GM12875 (cell line): Measurements from ENCODE around the gene SPATA7.

Experiments
- H3K4me3 ChIP-seq: one replicate; pipeline ENCODE4 v1.5.1; 2011; ENCODE audit warnings: low read depth, low read length, control low read depth
- TF ChIP-seq, protein P1 (sequence below): IDR thresholded peaks from 2 replicates; pipeline ENCODE4 v1.5.1; 2011; ENCODE audit warnings: low read depth, mild to moderate bottlenecking, control low read depth, inconsistent platforms, low read length, moderate library complexity, borderline replicate concordance; ENCODE audit not compliant: insufficient read depth

Gene SPATA7

DNA sequence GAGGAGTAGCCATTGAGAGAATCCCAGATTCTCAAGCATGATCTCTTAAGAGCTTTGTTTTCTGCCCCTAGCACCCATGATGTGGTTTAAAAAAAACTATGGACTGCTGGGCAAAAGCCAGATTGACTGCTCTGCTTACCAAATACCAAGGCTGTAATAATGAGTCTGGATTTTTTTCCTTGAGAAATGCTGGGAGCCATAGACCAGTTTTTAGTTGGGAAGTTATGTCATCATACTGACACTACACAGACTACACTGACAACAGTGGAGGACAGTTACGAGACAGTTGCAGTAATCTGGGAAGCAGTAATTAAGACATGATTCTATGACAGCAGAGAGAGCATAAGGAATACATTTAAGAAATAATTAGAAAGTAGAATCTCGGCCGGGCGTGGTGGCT lies 35.8 kb downstream of the SPATA7 start:
- no peak overlapping the region for H3K4me3 ChIP-seq
- TF ChIP-seq, protein P1, sequence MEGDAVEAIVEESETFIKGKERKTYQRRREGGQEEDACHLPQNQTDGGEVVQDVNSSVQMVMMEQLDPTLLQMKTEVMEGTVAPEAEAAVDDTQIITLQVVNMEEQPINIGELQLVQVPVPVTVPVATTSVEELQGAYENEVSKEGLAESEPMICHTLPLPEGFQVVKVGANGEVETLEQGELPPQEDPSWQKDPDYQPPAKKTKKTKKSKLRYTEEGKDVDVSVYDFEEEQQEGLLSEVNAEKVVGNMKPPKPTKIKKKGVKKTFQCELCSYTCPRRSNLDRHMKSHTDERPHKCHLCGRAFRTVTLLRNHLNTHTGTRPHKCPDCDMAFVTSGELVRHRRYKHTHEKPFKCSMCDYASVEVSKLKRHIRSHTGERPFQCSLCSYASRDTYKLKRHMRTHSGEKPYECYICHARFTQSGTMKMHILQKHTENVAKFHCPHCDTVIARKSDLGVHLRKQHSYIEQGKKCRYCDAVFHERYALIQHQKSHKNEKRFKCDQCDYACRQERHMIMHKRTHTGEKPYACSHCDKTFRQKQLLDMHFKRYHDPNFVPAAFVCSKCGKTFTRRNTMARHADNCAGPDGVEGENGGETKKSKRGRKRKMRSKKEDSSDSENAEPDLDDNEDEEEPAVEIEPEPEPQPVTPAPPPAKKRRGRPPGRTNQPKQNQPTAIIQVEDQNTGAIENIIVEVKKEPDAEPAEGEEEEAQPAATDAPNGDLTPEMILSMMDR, result no peak

DNA sequence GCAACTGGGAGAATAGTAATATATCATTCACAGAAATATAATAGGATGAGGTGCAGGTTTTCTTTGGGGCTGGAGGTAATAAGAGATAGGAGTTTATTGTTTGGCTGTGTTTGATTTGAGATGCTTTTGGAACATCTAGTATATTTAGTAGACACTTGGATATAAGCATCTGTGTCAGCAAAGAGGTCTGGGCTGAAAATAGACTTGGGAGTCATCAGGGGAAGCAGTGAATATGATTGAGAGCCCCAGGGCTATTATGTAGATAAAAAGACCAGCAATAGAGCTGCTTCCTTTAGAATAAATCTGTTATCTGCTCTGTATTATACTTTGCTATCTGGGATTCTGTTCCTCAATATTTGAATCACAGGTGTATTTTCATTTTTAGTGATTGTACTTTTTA lies 36.6 kb downstream of the SPATA7 start:
- H3K4me3 ChIP-seq, result no peak overlapping the region
- TF ChIP-seq, protein P1, result no peak

DNA sequence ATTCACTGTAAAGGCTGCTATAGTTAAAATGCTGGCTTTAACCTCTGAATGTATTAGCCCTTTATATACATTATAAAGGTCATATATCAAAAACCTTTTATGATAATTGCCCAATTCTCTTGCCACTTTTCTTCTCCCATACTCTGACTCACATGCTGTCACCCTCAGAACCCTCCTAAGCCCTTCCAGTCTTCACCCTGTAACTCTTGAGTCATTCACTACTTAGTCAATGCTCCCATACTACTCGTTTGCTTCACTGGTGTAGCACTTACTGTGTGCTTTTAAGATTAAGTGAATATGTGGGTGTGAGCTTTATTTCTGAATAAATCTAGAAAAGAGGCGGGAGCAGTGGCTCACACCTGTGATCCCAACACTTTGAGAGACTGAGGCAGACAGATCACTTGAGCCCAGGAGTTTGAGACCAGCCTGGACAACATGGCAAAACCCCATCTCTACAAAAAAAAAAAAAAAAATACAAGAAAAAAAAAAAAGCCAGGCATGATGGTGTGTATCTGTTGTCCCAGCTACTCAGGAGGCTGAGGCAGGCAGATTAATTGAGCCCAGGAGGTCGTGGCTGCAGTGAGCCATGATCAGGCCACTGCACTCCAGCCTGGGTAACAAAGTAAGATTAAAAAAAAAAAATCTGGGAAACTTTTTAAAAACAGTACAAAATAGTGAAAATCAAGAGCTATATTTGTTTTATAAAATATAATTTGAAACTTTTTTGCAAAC lies 37.6 kb downstream of the SPATA7 start:
- no peak overlapping the region for H3K4me3 ChIP-seq
- TF ChIP-seq, protein P1, result no peak

DNA sequence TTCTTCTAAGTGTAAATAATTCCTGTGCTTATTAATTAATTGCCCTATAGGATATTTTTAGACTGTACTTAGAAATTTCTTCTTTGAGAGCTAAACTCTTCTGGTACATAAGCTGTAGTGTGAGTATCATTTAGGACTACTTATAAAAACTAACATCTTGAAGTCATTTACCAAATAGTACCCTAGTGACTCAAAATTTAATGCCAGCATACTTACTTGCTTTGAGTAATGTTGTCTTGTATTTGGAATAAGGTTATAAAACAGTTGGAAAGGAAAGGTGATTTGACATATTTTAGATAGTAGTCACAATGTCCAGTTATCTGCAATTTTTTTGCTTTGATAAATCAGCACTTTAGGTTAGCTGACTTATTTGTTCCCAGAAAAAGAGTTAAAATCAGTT lies 39.1 kb downstream of the SPATA7 start:
- no peak overlapping the region for H3K4me3 ChIP-seq
- TF ChIP-seq, protein P1, result no peak

DNA sequence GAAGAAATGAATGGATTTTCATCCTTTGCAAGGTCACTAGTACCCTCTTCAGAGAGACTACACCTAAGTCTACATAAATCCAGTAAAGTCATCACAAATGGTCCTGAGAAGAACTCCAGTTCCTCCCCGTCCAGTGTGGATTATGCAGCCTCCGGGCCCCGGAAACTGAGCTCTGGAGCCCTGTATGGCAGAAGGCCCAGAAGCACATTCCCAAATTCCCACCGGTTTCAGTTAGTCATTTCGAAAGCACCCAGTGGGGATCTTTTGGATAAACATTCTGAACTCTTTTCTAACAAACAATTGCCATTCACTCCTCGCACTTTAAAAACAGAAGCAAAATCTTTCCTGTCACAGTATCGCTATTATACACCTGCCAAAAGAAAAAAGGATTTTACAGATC lies 40.8 kb downstream of the SPATA7 start:
- no peak overlapping the region for H3K4me3 ChIP-seq
- TF ChIP-seq, protein P1, result no peak

DNA sequence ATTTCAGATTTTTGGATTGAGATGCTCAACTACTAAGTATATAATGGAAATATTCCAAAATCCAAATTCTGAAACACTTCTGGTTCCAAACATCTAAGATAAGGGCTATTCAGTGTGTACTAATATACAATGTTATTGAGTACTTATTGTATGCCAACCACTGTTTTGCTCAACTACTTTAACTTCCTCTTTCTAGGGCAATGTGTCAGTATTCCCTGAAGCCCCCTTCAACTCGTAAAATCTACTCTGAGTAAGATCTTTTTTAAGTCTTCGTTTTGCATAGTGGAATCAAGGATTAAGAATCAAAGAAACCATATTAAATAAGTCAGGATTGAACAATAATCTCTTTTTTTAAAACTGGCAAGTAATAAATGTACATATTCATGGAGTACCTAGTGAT lies 45.5 kb downstream of the SPATA7 start:
- TF ChIP-seq, protein P1, result no peak
- no peak overlapping the region for H3K4me3 ChIP-seq

DNA sequence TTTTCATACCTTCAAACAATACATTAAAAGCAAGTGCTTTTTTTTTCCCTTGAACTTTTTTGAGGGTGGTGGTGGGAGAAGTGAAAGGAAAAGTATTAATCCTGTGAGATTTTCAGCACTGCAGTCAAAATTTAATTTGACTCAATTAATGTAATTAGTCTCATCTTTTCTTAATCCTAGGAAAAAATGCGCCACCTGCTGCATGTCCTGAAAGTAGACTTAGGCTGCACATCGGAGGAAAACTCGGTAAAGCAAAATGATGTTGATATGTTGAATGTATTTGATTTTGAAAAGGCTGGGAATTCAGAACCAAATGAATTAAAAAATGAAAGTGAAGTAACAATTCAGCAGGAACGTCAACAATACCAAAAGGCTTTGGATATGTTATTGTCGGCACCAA lies 52.2 kb downstream of the SPATA7 start:
- TF ChIP-seq, protein P1, result no peak
- H3K4me3 ChIP-seq, result no peak overlapping the region
